T-helper 2 cell (primary cell): Measurements from ENCODE around the gene PLEKHA1.
A peak's percentile ranks its signal among the peaks of the same experiment; 100 is the strongest.

Experiments used
- DNase-seq, 5 experiments: peaks; one replicate each; pipeline versions ENCODE4 v3.0.0 to v3.0.0-alpha.2; 2012 to 2022

The PLEKHA1 gene

GRCh38 chr10:122424059-122424458 is 49.6 kb downstream of the PLEKHA1 start:
- no peak for DNase-seq

- no peak for DNase-seq
Observed at GRCh38 chr10:122426829-122427228, 52.3 kb downstream of the PLEKHA1 start.

GRCh38 chr10:122427280-122427679 is 52.8 kb downstream of the PLEKHA1 start:
- DNase-seq = no peak

DNA sequence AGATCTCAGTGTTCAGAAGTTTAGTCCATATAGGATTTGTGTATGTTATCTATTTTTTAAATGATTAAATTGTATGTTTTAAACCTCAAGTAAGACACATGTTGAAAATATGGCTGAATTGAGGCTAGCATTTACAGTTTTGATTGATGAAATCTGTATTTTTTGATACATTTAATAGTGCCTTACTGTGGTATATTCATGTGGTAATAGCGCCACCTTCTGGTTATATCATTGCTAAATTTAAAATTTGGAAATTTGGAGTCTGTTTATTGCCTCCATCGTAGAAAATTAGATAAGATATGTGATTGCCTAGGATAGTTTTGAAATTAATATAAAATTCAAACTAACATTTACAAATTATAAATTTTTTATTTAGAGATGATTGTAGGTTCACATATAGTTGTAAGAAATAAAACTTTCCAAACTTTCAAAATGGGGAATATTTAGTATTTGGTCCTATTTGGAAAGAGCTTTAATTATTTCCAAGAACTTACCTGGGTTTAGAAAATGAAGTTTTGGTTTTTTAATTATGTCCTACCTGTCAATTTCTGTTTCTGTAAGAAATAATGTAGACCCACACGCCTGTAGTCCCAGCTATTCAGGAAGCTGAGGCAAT is 60.8 kb downstream of the PLEKHA1 start:
- peak in 2 of 5 experiments; percentile 31 to 37 for DNase-seq

- no peak for DNase-seq
Observed at GRCh38 chr10:122441961-122442360, 67.5 kb downstream of the PLEKHA1 start.

GRCh38 chr10:122445469-122445868 is 71.0 kb downstream of the PLEKHA1 start:
- DNase-seq = no peak

DNA sequence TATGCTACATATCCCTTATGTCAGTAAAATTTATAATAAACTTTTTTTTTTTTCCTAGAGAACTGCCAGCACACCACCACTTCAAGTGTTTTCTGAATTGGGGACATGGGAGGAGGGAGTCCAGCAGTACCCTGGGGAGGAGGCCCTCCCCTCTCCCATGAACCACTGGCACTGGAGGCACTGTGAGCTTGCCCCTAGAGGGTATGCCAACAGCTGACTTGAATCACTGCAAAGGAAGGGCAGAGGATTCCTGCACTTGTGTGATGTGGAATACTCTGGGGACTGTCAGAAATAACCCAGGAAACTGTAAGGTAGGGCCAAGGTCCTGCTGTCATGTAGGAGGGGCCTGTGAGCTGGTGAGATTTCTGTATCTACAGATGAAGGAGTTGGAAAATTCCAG is 71.4 kb downstream of the PLEKHA1 start:
- DNase-seq = no peak

GRCh38 chr10:122446668-122447423 is 72.3 kb downstream of the PLEKHA1 start:
- DNase-seq = no peak

DNA sequence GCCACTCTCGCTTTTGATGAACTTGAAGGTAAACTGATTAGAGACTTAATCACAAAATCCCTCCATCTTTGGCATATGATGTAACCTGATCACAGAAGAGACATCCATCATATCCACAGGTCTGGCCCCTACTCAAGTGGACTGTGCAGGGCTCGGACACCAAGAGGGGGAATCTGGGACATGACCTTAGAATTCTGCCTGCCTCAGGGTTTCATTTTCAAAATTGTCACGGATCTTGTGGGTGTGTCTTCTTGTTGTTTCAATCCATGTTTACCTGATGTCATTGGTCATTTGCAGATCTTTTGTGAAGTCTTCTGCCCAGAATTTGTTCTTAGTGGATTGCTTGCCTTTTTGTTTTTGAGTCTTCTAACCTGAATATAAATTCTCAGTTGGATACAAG is 74.1 kb downstream of the PLEKHA1 start:
- no peak for DNase-seq

- DNase-seq = no peak
Observed at GRCh38 chr10:122449153-122449552, 74.6 kb downstream of the PLEKHA1 start.

- DNase-seq = no peak
Observed at GRCh38 chr10:122450353-122450990, 76.0 kb downstream of the PLEKHA1 start.

- DNase-seq = no peak
Observed at GRCh38 chr10:122454071-122454470, 79.6 kb downstream of the PLEKHA1 start.

DNA sequence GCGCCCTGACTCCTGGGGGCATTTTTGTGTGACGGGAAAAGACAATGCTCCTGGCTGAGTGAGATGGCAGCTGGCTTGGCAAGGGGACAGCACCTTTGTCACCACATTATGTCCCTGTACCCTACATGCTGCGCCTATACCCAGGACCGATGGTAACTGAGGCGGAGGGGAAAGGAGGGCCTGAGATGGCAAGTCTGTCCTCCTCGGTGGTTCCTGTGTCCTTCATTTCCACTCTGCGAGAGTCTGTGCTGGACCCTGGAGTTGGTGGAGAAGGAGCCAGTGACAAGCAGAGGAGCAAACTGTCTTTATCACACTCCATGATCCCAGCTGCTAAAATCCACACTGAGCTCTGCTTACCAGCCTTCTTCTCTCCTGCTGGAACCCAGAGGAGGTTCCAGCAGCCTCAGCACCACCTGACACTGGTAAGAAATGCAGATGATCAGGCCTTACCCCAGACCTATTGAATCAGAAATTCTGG is 80.1 kb downstream of the PLEKHA1 start, which contains the start of gene ARMS2:
ARMS2 (plus strand) TSS at position 51 of the 478 bp plus-strand sequence; CDS start at position 126, 75 bp downstream.
- no peak for DNase-seq

GRCh38 chr10:122455376-122456079 is 81.0 kb downstream of the PLEKHA1 start:
- DNase-seq = no peak

DNA sequence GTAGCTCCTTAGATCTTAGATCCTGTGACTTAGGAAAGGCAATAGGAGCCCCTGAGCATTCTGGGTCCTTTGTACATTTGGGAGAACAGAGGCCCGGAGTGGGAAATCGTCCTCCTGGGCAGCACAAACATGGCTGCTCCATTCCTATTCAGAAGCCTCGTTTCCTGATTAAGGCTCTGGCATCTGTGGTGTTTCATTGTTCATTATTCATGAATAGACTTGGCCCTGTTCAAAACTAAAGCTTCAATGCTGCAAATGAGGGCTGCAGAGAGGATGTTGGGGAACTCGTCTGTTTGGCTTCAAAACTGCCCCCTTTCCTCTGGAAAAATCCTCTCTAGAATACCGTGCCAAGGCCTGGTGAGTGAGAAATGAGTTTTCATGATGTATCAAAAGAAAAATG is 83.4 kb downstream of the PLEKHA1 start:
- no peak for DNase-seq

DNA sequence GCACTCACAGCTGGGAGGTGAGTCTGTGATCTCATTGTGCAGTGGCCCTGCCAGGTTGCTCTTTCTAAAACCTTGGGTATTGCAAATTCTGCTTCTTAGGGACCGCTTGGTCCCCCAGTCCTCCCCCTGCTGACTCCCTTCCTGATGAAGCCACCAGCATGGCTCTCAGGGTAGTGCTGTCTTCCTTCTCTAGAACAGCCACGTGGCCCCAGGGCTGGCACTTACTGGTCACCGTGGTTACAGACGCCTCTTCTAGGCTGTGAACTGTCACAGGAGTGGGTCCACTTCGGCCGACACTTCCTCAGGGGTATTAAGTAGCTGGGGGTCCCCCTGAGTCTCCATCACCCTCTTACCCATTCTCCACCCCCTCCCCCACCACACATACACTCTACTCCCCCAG is 84.2 kb downstream of the PLEKHA1 start:
- DNase-seq = no peak

DNA sequence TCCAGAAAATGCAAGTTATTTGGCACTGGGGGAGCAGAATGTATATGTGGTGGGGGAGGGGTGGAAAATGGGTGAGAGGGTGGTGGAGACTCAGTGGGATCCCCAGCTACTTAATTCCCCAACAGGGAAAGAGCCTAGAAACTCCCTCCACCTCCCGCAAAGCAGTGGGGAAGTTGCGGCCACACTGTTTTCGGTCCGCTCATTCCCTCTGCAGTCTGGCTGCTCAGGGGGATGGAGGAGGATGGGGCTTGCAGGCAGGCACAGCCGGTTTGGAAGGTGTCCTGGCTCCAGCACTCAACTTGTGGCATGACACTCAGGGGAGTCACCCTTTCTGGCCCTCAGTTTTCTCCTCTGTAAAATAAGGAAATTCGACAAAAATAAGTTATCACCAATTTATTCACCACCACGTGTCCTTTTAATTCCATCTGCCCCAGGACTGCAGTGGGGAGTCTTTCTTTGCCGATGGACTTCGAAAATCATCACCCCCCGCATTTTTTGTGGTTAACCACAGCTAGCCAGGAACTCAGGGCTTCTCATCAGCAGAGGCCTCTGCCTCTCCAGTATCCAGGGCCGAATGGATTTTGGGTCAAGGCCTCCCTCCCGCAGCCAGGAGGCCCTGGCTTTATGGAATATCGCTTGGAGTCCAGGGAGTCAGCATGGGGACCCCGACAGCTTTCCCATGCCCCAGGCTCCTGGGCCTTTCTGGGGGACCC is 85.2 kb downstream of the PLEKHA1 start:
- no peak for DNase-seq

DNA sequence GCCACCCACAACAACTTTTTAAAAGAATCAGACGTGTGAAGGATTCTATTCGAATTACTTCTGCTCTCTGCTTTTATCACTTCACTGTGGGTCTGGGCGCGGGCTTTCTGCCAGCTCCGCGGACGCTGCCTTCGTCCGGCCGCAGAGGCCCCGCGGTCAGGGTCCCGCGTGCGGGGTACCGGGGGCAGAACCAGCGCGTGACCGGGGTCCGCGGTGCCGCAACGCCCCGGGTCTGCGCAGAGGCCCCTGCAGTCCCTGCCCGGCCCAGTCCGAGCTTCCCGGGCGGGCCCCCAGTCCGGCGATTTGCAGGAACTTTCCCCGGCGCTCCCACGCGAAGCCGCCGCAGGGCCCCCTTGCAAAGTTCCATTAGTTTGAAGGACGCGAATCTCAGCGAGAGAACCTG is 86.4 kb downstream of the PLEKHA1 start:
- no peak for DNase-seq

GRCh38 chr10:122461367-122461728 is 86.8 kb downstream of the PLEKHA1 start, which contains the start of gene HTRA1:
Gene HTRA1 (plus strand): TSS chr10:122461553. CDS start chr10:122461653, 100 bp downstream.
- DNase-seq = no peak

DNA sequence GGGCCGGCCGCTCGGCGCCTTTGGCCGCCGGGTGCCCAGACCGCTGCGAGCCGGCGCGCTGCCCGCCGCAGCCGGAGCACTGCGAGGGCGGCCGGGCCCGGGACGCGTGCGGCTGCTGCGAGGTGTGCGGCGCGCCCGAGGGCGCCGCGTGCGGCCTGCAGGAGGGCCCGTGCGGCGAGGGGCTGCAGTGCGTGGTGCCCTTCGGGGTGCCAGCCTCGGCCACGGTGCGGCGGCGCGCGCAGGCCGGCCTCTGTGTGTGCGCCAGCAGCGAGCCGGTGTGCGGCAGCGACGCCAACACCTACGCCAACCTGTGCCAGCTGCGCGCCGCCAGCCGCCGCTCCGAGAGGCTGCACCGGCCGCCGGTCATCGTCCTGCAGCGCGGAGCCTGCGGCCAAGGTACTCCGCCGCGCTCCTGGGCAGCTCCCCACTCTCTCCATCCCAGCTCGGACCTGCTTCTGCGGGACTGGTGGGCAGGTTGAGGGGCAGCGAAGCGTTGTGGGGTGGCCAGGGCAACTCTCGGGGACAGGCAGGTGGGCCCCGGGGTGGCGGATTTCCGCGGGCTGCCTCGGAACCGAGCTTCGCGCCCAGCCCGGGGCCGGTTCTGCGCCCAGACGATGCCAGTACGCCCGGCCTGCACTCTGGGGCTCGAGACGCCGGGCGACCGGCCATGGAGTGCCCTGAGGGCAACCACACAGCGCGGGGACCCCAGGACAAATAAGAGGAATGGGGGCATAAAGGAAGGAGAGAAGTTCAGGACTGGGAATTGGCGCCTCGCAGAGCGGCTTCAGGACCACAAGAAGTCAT is 87.4 kb downstream of the PLEKHA1 start:
- DNase-seq = peak in 1 of 5 experiments; percentile 5
